HL-60 (cell line): ENCODE measurements around the gene CCPG1.
"Not testable (repeated sequence)": the region's sequence is repeated elsewhere in the genome, so short reads cannot be mapped to it uniquely, and the experiment has no call there.

Experiments
- DNase-seq, 2 experiments: peaks; one replicate each; pipeline ENCODE4 v3.0.0-alpha.2; 2010 to 2020; ENCODE audit warnings: low read depth in 1 of 2, low spot score in 1 of 2
- H3K27ac ChIP-seq: fragments of 250-450 bp; sonication (Bioruptor Pico); replicated peaks from 2 replicates; pipeline ENCODE4 v1.5.1; 2020; ENCODE audit warnings: mild to moderate bottlenecking, moderate library complexity
- H3K27me3 ChIP-seq: fragments of 250-450 bp; sonication (Bioruptor Pico); 2 replicates; pipeline ENCODE4 v1.5.1; 2021; ENCODE audit warnings: mild to moderate bottlenecking, moderate library complexity; ENCODE audit not compliant: insufficient read depth, poor library complexity, severe bottlenecking
- H3K4me3 ChIP-seq: replicated peaks from 2 replicates; pipeline ENCODE4 v1.5.1; 2011; ENCODE audit warnings: mild to moderate bottlenecking, control low read depth, low read length; ENCODE audit not compliant: insufficient read depth
- SPI1 ChIP-seq: IDR thresholded peaks from 2 replicates; pipeline ENCODE4 v1.6.1; 2012; ENCODE audit warnings: low read depth, mild to moderate bottlenecking, borderline replicate concordance
- TF ChIP-seq, protein P1 (sequence below): IDR thresholded peaks from one replicate; pipeline ENCODE4 v1.5.1; 2011; ENCODE audit warnings: low read length, control low read depth, inconsistent platforms; ENCODE audit not compliant: insufficient read depth
- TF ChIP-seq, protein P2 (sequence below): IDR thresholded peaks from 2 replicates; pipeline ENCODE4 v1.6.1; 2012; ENCODE audit warnings: low read depth; ENCODE audit not compliant: insufficient replicate concordance

Gene CCPG1

DNA sequence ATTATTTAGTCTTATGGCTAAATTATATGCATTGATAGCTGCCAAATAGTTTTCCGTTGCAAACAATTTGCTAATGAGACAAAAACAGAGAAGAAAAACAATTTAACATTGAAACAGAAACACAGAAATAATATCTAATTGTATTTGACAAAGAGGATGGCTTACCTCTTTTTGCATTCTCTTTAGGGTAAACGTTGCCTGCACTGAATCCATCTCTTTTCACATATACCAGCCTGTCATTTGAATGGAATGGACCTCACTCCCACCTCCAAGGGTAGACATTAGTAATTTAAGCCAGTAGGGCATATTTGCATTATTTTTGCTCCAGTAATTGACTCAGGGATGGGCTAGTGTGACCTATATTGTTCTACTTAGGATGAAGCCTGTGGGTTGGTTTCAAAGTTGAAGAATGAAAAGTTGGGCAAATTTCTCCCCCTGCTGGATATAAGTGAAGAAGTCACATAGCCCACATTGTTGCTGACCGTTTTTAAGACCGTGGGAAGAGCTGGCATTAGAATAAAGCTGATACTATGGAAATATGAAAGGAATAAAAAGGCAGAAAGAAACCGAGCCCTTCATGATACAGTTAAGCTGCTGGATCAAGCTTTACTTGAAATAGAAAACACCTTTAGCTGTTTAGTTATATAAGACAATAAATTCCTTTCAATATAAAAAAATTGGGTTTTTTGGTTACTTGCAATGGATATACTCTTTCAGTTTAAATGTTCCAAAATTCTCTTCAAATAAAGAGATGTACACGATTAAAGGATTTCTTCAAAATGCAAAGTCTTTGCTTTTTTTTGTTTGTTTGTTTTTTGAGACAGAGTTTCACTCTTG, 27.0 kb upstream of the CCPG1 start:
- DNase-seq = peak; percentile 12 to 48
- H3K4me3 ChIP-seq = no peak overlapping the region
- H3K27me3 ChIP-seq = no peaks in the 10 kb centered on the region
- TF ChIP-seq, protein P1, sequence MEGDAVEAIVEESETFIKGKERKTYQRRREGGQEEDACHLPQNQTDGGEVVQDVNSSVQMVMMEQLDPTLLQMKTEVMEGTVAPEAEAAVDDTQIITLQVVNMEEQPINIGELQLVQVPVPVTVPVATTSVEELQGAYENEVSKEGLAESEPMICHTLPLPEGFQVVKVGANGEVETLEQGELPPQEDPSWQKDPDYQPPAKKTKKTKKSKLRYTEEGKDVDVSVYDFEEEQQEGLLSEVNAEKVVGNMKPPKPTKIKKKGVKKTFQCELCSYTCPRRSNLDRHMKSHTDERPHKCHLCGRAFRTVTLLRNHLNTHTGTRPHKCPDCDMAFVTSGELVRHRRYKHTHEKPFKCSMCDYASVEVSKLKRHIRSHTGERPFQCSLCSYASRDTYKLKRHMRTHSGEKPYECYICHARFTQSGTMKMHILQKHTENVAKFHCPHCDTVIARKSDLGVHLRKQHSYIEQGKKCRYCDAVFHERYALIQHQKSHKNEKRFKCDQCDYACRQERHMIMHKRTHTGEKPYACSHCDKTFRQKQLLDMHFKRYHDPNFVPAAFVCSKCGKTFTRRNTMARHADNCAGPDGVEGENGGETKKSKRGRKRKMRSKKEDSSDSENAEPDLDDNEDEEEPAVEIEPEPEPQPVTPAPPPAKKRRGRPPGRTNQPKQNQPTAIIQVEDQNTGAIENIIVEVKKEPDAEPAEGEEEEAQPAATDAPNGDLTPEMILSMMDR = peak; percentile 39
- TF ChIP-seq, protein P2, sequence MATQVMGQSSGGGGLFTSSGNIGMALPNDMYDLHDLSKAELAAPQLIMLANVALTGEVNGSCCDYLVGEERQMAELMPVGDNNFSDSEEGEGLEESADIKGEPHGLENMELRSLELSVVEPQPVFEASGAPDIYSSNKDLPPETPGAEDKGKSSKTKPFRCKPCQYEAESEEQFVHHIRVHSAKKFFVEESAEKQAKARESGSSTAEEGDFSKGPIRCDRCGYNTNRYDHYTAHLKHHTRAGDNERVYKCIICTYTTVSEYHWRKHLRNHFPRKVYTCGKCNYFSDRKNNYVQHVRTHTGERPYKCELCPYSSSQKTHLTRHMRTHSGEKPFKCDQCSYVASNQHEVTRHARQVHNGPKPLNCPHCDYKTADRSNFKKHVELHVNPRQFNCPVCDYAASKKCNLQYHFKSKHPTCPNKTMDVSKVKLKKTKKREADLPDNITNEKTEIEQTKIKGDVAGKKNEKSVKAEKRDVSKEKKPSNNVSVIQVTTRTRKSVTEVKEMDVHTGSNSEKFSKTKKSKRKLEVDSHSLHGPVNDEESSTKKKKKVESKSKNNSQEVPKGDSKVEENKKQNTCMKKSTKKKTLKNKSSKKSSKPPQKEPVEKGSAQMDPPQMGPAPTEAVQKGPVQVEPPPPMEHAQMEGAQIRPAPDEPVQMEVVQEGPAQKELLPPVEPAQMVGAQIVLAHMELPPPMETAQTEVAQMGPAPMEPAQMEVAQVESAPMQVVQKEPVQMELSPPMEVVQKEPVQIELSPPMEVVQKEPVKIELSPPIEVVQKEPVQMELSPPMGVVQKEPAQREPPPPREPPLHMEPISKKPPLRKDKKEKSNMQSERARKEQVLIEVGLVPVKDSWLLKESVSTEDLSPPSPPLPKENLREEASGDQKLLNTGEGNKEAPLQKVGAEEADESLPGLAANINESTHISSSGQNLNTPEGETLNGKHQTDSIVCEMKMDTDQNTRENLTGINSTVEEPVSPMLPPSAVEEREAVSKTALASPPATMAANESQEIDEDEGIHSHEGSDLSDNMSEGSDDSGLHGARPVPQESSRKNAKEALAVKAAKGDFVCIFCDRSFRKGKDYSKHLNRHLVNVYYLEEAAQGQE = no peak
- H3K27ac ChIP-seq = no peak overlapping the region

DNA sequence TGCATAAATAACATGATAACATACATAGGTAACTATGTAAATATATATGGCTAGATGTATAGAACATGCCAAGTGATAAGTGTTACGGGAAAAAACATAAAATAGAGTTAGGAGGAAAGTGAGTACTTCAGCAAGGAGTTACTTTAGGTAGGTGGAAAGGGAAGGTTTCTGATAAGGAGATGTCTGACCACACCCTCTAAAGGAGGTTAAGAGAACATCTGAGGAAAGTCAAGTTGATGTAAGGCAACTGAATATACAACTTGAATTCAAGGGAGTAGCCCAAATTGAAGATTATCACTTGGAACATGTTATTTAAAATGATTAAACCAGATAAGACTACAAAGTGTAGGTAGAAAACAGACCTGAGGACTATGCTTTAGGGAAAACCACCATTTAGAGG, 13.9 kb upstream of the CCPG1 start:
- Histone ChIP-seq H3K4me3 (no peak overlapping the region), H3K27me3 (no peaks in the 10 kb centered on the region), H3K27ac (no peak overlapping the region)
- TF ChIP-seq, protein P1 = no peak
- DNase-seq = no peak

DNA sequence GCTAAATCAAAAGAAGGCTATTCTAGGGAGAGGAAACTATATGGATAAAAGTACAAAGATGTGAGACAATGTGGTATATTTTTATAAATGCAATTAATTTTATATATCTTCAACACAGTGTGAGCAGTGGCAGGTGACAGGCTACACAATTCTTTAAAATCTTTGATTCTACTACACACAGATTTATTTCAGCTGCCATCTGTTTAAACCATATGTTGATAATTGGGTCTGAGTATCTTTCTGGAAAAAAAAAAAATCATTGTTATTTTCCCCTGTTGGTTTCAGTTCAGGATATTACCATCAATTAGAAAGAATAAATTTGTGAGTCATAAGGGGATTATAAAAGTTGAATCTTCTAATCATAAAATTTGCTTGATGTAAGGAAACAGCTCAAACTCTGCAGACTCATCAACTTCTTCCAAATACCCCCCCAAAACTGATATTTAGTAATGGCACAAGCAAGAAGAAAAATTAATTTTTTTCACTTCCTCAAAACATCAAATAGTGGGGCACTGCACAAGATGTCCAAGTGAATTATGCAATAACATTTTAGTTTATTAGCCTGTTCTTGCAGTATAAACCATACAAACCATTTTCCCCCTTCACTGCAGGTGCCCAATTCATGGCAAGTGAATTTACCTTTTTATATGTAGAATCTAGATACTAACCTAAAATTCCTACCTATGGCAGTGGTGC, 12.2 kb upstream of the CCPG1 start:
- Histone ChIP-seq H3K4me3 (no peak overlapping the region), H3K27ac (no peak overlapping the region), H3K27me3 (no peaks in the 10 kb centered on the region)
- TF ChIP-seq, protein P1 = no peak
- peak; percentile 36; the same call in 1 of the 2 replicates for TF ChIP-seq SPI1
- no peak for DNase-seq

DNA sequence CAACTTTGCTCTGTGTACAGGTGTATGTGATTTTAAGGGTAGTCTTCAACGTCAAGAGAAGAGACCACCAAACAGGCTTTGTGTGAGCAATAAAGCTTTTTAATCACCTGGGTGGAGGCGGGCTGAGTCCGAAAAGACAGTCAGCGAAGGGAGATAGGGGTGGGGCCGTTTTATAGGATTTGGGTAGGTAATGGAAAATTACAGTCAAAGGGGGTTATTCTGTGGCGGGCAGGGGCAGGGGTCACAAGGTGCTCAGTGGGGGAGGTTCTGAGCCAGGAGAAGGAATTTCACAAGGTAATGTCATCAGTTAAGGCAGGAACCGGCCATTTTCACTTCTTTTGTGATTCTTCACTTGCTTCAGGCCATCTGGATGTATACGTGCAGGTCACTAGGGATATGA, 9.5 kb upstream of the CCPG1 start:
- not testable (repeated sequence) for H3K27ac ChIP-seq, H3K4me3 ChIP-seq, H3K27me3 ChIP-seq, DNase-seq

DNA sequence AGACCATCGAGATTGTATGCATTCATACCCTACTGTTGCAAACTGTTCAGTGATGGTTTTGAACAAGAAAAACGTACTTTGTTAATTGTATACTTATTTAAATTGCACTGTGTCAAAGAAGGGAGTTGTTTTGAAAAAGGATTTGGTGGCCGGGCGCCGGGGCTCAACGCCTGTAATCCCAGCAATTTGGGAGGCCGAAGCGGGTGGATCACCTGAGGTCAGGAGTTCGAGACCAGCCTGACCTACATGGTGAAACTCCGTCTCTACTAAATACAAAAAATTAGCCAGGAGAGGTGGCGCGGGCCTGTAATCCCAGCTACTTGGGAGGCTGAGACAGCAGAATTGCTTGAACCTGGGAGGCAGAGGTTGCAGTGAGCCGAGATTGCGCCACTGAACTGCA, 817 bp upstream of the CCPG1 start:
- not testable (repeated sequence) for DNase-seq, H3K27me3 ChIP-seq
- Histone ChIP-seq H3K27ac (peak overlapping the region; percentile 74), H3K4me3 (peak overlapping the region; percentile 88)
